Pancreas (tissue), 10 donors: Measurements from ENCODE around the gene MPDU1. TPM values are rescaled to one million over a fixed set of nuclear protein-coding genes. Genes with fewer than 3 reads are reported as not detected.

Experiments
- ATAC-seq, 4 donors: fragments of 200-7000 bp; cut with Tn5 transposase; one replicate each; pipeline versions ENCODE4 v1.8.0 to v1.9.1; 2020; ENCODE audit warnings: mild to moderate bottlenecking in 4 of 4, moderate library complexity in 4 of 4
- DNase-seq, 6 donors: peaks; one replicate each; pipeline ENCODE4 v3.0.0-alpha.2; 2020
- FAIRE-seq: peaks from 2 replicates; lab custom pipeline; 2012; peaks lifted over from hg19 to GRCh38; lab: Jason Lieb, UNC
- H3K27ac ChIP-seq, 4 donors: fragments of 200-600 bp; sonication (generic); 1 replicate in 3 of 4; 2 replicates in 1 of 4; pipeline versions ENCODE4 v1.5.0 to v1.8.0; 2020
- H3K27me3 ChIP-seq, 4 donors: fragments of 200-600 bp; one replicate each; pipeline ENCODE4 v1.8.0; 2021
- H3K36me3 ChIP-seq, 3 donors: fragments of 200-600 bp; sonication (generic) in 1 of 3; one replicate each; pipeline versions ENCODE4 v1.5.0 to v1.8.0; 2020 to 2021
- H3K4me1 ChIP-seq, 3 donors: fragments of 200-600 bp; one replicate each; pipeline ENCODE4 v1.8.0; 2021
- H3K4me3 ChIP-seq, 4 donors: fragments of 200-600 bp; sonication (generic) in 2 of 4; one replicate each; pipeline versions ENCODE4 v1.5.0 to v1.8.0; 2020 to 2021
- H3K9me3 ChIP-seq, 4 donors: fragments of 200-600 bp; one replicate each; pipeline ENCODE4 v1.8.0; 2021
- WGBS, 2 donors: extraction: QIAGEN DNeasy Blood & Tissue Kit; methylation state at CpG; one replicate each; pipeline ENCODE4 v1.1.7; 2013; 5-methylcytosine and 5-hydroxymethylcytosine counted together
- intact Hi-C, 3 donors: fragments of 100-400 bp; cut with DNase I; formaldehyde crosslinking; loops; one replicate each; pipeline versions ENCODE4 v1.11.1 to v1.14.2; 2022
- polyA plus RNA-seq, 2 donors: library from polyadenylated mRNA; stranded (reverse); fragments of 200-250 nt; gene quantifications; one replicate each; pipeline ENCODE4 v1.2.3, GENCODE V29; 2013
- total RNA-seq, 6 donors: library from RNA; stranded (reverse); fragmentation: NEBNext Ultra II Directional in 4 of 6; extraction: Animal tissue kit (Norgen Biotek cat#: 25700) in 4 of 6; gene quantifications; one replicate each; pipeline versions ENCODE4 v1.2.1 to v1.2.4, GENCODE V29; 2021 to 2023
- TF ChIP-seq, protein P1 (sequence below), 4 donors: fragments of 200-600 bp; sonication (generic) in 3 of 4; IDR thresholded peaks; one replicate each; pipeline versions ENCODE4 v1.5.0 to v1.8.0; 2021; ENCODE audit warnings: antibody characterized with exemption in 4 of 4
- donor health status: healthy with polysubstance abuse.
- donor health status: DM: no; HTN: no; CAD: no; lungs with moderate emphysema.
- donor health status: DM: no; HTN: no; CAD: no.
- donor health status: control.
- donor health status: control.
- donor health status: Bipolar disorder and iron deficiency.
- donor health status: DM: yes; HTN: yes; CAD: no.
- donor health status: DM: no; HTN: no; CAD: no.
- donor health status: DM: no; HTN: no; CAD: no.
- donor health status: DM: yes; HTN: yes; CAD: no.

The MPDU1 gene
- total and polyA plus RNA-seq, 8 donors = 12.3 to 48.2 (median 20.7) TPM

DNA sequence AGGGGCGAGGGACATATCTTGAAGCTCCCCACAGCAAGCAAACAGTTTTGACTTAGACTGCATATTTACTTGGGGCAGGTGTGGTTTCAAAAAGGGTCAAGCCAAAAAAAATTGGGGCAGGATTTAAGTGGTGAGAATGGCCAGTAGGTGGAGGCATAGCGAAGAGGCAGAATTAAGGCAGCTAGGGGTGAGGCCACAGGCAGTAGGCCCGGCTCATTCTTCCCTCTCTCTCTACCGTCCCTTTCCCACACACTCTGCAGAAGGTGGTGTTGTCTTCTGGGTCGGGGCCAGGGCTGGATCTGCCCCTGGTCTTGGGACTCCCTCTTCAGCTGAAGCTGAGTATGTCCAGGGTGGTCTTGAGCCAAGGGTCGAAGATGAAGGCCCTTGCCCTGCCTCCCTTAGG lies 48.8 kb downstream of the MPDU1 start:
- no peak for FAIRE-seq
- DNase-seq = peak in 2 of 6 donors; percentile 45 to 46
- H3K36me3 ChIP-seq = no peaks in the 10 kb centered on the region
- H3K9me3 ChIP-seq = no peaks in the 10 kb centered on the region
- no peaks in the 10 kb centered on the region for H3K27me3 ChIP-seq
- H3K4me1 ChIP-seq = peaks cover 0 to 7% (median 0%) of the 10 kb centered on the region in 3 donors
- H3K27ac ChIP-seq = no peak overlapping the region
- intact Hi-C loops = no loop called here
- ATAC-seq = peak in 3 of 4 donors; percentile 31 to 51 (median 33)
- 45 to 49% methylated on average over 6 of the region's 6 CpGs for WGBS, 2 donors
- no peak overlapping the region for H3K4me3 ChIP-seq
- TF ChIP-seq, protein P1, sequence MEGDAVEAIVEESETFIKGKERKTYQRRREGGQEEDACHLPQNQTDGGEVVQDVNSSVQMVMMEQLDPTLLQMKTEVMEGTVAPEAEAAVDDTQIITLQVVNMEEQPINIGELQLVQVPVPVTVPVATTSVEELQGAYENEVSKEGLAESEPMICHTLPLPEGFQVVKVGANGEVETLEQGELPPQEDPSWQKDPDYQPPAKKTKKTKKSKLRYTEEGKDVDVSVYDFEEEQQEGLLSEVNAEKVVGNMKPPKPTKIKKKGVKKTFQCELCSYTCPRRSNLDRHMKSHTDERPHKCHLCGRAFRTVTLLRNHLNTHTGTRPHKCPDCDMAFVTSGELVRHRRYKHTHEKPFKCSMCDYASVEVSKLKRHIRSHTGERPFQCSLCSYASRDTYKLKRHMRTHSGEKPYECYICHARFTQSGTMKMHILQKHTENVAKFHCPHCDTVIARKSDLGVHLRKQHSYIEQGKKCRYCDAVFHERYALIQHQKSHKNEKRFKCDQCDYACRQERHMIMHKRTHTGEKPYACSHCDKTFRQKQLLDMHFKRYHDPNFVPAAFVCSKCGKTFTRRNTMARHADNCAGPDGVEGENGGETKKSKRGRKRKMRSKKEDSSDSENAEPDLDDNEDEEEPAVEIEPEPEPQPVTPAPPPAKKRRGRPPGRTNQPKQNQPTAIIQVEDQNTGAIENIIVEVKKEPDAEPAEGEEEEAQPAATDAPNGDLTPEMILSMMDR (IDR thresholded peaks at IDR 0.05) = peak in 2 of 4 donors; percentile 11 to 12

DNA sequence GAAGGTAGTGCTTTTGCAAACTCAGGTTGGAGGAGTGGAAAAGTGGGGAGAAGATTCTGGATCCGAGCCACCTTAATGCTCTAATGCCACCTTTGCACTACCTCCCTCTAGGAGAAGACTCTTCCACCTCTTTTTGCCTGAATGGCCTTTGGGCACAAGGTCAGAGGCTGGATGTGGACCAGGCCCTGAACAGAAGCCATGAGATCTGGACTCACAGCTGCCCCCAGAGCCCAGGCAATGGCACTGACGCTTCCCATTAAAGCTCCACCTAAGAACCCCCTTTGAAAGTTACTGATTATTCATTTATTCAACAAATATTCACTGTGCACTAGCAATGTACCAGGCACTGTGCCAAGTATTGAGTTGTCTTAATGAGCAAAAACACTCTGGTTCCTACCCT lies 49.4 kb downstream of the MPDU1 start:
- WGBS, 2 donors = 59 to 62% methylated on average over 2 of the region's 2 CpGs
- FAIRE-seq (no peak), ATAC-seq (peak in 2 of 4 donors; percentile 18 to 21), DNase-seq (no peak)
- TF ChIP-seq, protein P1 (IDR thresholded peaks at IDR 0.05) = no peak
- intact Hi-C loops = no loop called here
- peaks cover 0 to 4% (median 0%) of the 10 kb centered on the region in 3 donors for H3K4me1 ChIP-seq
- no peaks in the 10 kb centered on the region for H3K27me3 ChIP-seq
- H3K36me3 ChIP-seq = no peaks in the 10 kb centered on the region
- H3K27ac ChIP-seq = no peak overlapping the region
- no peak overlapping the region for H3K4me3 ChIP-seq
- H3K9me3 ChIP-seq = no peaks in the 10 kb centered on the region

DNA sequence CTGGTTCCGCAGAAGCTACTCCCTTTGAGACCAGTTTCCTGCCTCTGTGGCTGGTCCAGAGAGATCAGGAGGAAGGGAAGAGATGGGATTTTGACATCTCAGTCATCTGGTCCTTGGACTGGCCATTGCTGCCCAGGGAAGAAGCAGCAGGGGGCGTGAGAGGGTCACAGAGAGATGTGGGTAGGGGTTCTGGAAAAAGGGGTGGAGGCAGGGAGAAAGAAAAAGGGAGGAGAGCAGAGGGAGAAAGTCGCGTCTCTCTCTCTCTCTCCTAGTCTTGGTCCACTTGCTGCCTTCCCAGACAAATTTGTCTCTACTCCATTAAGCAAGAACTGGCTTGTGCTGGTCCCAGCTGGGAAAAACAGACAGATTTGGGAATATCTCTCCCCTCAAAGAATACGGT lies 50.7 kb downstream of the MPDU1 start:
- DNase-seq = no peak

DNA sequence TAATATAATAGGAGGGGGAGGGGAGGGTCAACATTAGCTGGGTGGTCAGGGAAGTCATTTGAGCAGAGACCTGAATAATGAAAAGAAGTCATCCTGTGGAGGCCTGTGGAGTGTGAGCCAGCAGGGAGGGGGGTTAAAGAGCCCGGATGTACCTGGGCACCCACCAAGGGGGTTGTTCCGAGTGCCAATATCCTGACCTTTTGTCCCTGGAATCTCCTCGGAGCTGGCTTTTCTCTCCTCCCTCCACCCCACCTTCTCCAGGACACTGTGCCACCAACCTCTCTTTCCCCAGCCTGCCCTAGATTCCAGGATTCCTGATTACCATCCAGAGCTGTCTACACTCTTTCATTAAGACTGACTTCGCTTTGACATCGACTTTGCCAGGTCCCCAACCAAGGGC lies 52.5 kb downstream of the MPDU1 start:
- H3K27me3 ChIP-seq = no peaks in the 10 kb centered on the region
- H3K27ac ChIP-seq = no peak overlapping the region
- FAIRE-seq (no peak), DNase-seq (no peak), ATAC-seq (no peak)
- intact Hi-C loops = no loop called here
- WGBS, 2 donors = 57 to 59% methylated on average over 5 of the region's 5 CpGs
- TF ChIP-seq, protein P1 (IDR thresholded peaks at IDR 0.05) = no peak
- H3K4me1 ChIP-seq = peaks cover 0 to 3% (median 0%) of the 10 kb centered on the region in 3 donors
- H3K36me3 ChIP-seq = no peaks in the 10 kb centered on the region
- H3K4me3 ChIP-seq = no peak overlapping the region
- H3K9me3 ChIP-seq = no peaks in the 10 kb centered on the region

More for the DNA sequence above, 50.7 kb downstream of the MPDU1 start:
- peaks cover 0 to 3% (median 0%) of the 10 kb centered on the region in 3 donors for H3K4me1 ChIP-seq
- no peaks in the 10 kb centered on the region for H3K9me3 ChIP-seq
- no peak overlapping the region for H3K4me3 ChIP-seq
- H3K36me3 ChIP-seq = no peaks in the 10 kb centered on the region
- no peak overlapping the region for H3K27ac ChIP-seq
- WGBS, 2 donors = 28 to 32% methylated on average over 5 of the region's 5 CpGs
- intact Hi-C loops = no loop called here
- FAIRE-seq (no peak), ATAC-seq (peak in 1 of 4 donors; percentile 26)
- TF ChIP-seq, protein P1 (IDR thresholded peaks at IDR 0.05) = no peak
- no peaks in the 10 kb centered on the region for H3K27me3 ChIP-seq

Other genes with a start within 250 kb of the MPDU1 start
- 1 to 10 TPM; 1.6 to 5.6 (median 3.0) TPM for gene ACAP1, start 247.3 kb upstream of the MPDU1 start, total RNA-seq
- gene ACAP1, start 247.3 kb upstream of the MPDU1 start, polyA plus RNA-seq = 1 to 10 TPM; 2.9 to 4.4 TPM
- 1 to 10 TPM; 3.4 to 6.6 (median 4.3) TPM for gene KCTD11, start 231.7 kb upstream of the MPDU1 start, total RNA-seq
- gene KCTD11, start 231.7 kb upstream of the MPDU1 start, polyA plus RNA-seq = 1 to 10 TPM; 7.2 TPM
- not detected for gene TMEM95, start 228.7 kb upstream of the MPDU1 start, total RNA-seq
- not detected for gene TMEM95, start 228.7 kb upstream of the MPDU1 start, polyA plus RNA-seq
- gene TNK1, start 202.8 kb upstream of the MPDU1 start, total RNA-seq = 1 to 10 TPM; 4.9 to 9.0 (median 5.7) TPM
- gene TNK1, start 202.8 kb upstream of the MPDU1 start, polyA plus RNA-seq = 10 to 100 TPM; 10.8 to 13.8 TPM
- 10 to 100 TPM in 2 of 6 donors, 1 to 10 TPM in 4; 6.5 to 15.6 (median 9.0) TPM for gene PLSCR3, start 189.3 kb upstream of the MPDU1 start, total RNA-seq
- 10 to 100 TPM; 14.0 to 20.1 TPM for gene PLSCR3, start 189.3 kb upstream of the MPDU1 start, polyA plus RNA-seq
- 10 to 100 TPM; 32.8 to 53.5 (median 43.1) TPM for gene TMEM256, start 179.8 kb upstream of the MPDU1 start, total RNA-seq
- gene TMEM256, start 179.8 kb upstream of the MPDU1 start, polyA plus RNA-seq = 100 to 1,000 TPM in 1 of 2 donors, 10 to 100 TPM in 1; 88.3 to 119 TPM
- gene NLGN2, start 176.0 kb upstream of the MPDU1 start, total RNA-seq = 1 to 10 TPM; 2.9 to 8.4 (median 4.5) TPM
- gene NLGN2, start 176.0 kb upstream of the MPDU1 start, polyA plus RNA-seq = 10 to 100 TPM in 1 of 2 donors, 1 to 10 TPM in 1; 7.4 to 13.7 TPM
- not detected for gene SPEM1, start 163.5 kb upstream of the MPDU1 start, total RNA-seq
- not detected for gene SPEM1, start 163.5 kb upstream of the MPDU1 start, polyA plus RNA-seq
- not detected for gene SPEM2, start 158.2 kb upstream of the MPDU1 start, total RNA-seq
- gene SPEM2, start 158.2 kb upstream of the MPDU1 start, polyA plus RNA-seq = not detected
- not detected for gene SPEM3, start 155.0 kb upstream of the MPDU1 start, total RNA-seq
- not detected for gene SPEM3, start 155.0 kb upstream of the MPDU1 start, polyA plus RNA-seq
- gene TMEM102, start 148.4 kb upstream of the MPDU1 start, total RNA-seq = 1 to 10 TPM; 2.4 to 7.8 (median 3.6) TPM
- 1 to 10 TPM; 2.2 to 2.9 TPM for gene TMEM102, start 148.4 kb upstream of the MPDU1 start, polyA plus RNA-seq
- gene FGF11, start 144.3 kb upstream of the MPDU1 start, total RNA-seq = 1 to 10 TPM in 1 of 6 donors, under 1 TPM in 5; 0.09 to 1.1 (median 0.31) TPM
- gene FGF11, start 144.3 kb upstream of the MPDU1 start, polyA plus RNA-seq = under 1 TPM; 0.61 to 0.65 TPM
- 10 to 100 TPM in 2 of 6 donors, 1 to 10 TPM in 4; 7.5 to 15.0 (median 8.7) TPM for gene CHRNB1, start 138.8 kb upstream of the MPDU1 start, total RNA-seq
- gene CHRNB1, start 138.8 kb upstream of the MPDU1 start, polyA plus RNA-seq = 10 to 100 TPM in 1 of 2 donors, 1 to 10 TPM in 1; 9.7 to 11.1 TPM
- 10 to 100 TPM; 20.3 to 30.2 (median 22.2) TPM for gene ZBTB4, start 104.2 kb upstream of the MPDU1 start, total RNA-seq
- gene ZBTB4, start 104.2 kb upstream of the MPDU1 start, polyA plus RNA-seq = 10 to 100 TPM; 17.3 to 19.2 TPM
- not detected for gene SLC35G6, start 102.4 kb upstream of the MPDU1 start, total RNA-seq
- under 1 TPM in 1 of 2 donors, not detected in 1; 0.08 TPM for gene SLC35G6, start 102.4 kb upstream of the MPDU1 start, polyA plus RNA-seq
- 10 to 100 TPM; 45.7 to 62.6 (median 53.8) TPM for gene POLR2A, start 99.5 kb upstream of the MPDU1 start, total RNA-seq
- gene POLR2A, start 99.5 kb upstream of the MPDU1 start, polyA plus RNA-seq = 10 to 100 TPM; 24.5 to 83.6 TPM
- gene TNFSF12, start 34.8 kb upstream of the MPDU1 start, total RNA-seq = 10 to 100 TPM; 11.0 to 21.2 (median 12.7) TPM
- gene TNFSF12, start 34.8 kb upstream of the MPDU1 start, polyA plus RNA-seq = 10 to 100 TPM; 24.2 to 27.7 TPM
- gene TNFSF13, start 25.1 kb upstream of the MPDU1 start, total RNA-seq = 10 to 100 TPM; 10.5 to 31.2 (median 15.4) TPM
- gene TNFSF13, start 25.1 kb upstream of the MPDU1 start, polyA plus RNA-seq = 10 to 100 TPM; 16.9 to 17.8 TPM
- 10 to 100 TPM; 14.7 to 24.1 (median 15.7) TPM for gene SENP3, start 21.9 kb upstream of the MPDU1 start, total RNA-seq
- 10 to 100 TPM; 25.5 to 33.1 TPM for gene SENP3, start 21.9 kb upstream of the MPDU1 start, polyA plus RNA-seq
- gene CD68, start 4.2 kb upstream of the MPDU1 start, total RNA-seq = 10 to 100 TPM in 3 of 6 donors, 1 to 10 TPM in 3; 3.7 to 60.0 (median 11.1) TPM
- 1 to 10 TPM; 1.8 to 9.7 TPM for gene CD68, start 4.2 kb upstream of the MPDU1 start, polyA plus RNA-seq
- under 1 TPM in 3 of 6 donors, not detected in 3; 0.18 to 0.35 (median 0.25) TPM for gene SOX15, start 6.2 kb downstream of the MPDU1 start, total RNA-seq
- gene SOX15, start 6.2 kb downstream of the MPDU1 start, polyA plus RNA-seq = 1 to 10 TPM in 1 of 2 donors, under 1 TPM in 1; 0.53 to 1.0 TPM
- gene FXR2, start 31.0 kb downstream of the MPDU1 start, total RNA-seq = 10 to 100 TPM in 4 of 6 donors, 1 to 10 TPM in 2; 7.8 to 16.6 (median 12.3) TPM
- gene FXR2, start 31.0 kb downstream of the MPDU1 start, polyA plus RNA-seq = 10 to 100 TPM; 19.8 to 25.6 TPM
- 10 to 100 TPM; 43.8 to 82.8 (median 66.6) TPM for gene SAT2, start 44.0 kb downstream of the MPDU1 start, total RNA-seq
- 100 to 1,000 TPM; 250 to 348 TPM for gene SAT2, start 44.0 kb downstream of the MPDU1 start, polyA plus RNA-seq
- under 1 TPM in 3 of 6 donors, not detected in 3; 0.16 to 0.72 (median 0.17) TPM for gene SHBG, start 46.3 kb downstream of the MPDU1 start, total RNA-seq
- gene SHBG, start 46.3 kb downstream of the MPDU1 start, polyA plus RNA-seq = under 1 TPM; 0.23 to 0.82 TPM
- gene ATP1B2, start 67.1 kb downstream of the MPDU1 start, total RNA-seq = 1 to 10 TPM in 5 of 6 donors, under 1 TPM in 1; 0.79 to 1.9 (median 1.2) TPM
- 1 to 10 TPM; 1.3 to 6.7 TPM for gene ATP1B2, start 67.1 kb downstream of the MPDU1 start, polyA plus RNA-seq
- gene TP53, start 103.6 kb downstream of the MPDU1 start, total RNA-seq = 10 to 100 TPM; 14.6 to 35.9 (median 28.5) TPM
- gene TP53, start 103.6 kb downstream of the MPDU1 start, polyA plus RNA-seq = 10 to 100 TPM in 1 of 2 donors, 1 to 10 TPM in 1; 8.3 to 10.8 TPM
- 1 to 10 TPM; 2.0 to 5.0 (median 3.8) TPM for gene WRAP53, start 104.6 kb downstream of the MPDU1 start, total RNA-seq
- 10 to 100 TPM in 1 of 2 donors, 1 to 10 TPM in 1; 9.1 to 13.5 TPM for gene WRAP53, start 104.6 kb downstream of the MPDU1 start, polyA plus RNA-seq
- gene EFNB3, start 121.3 kb downstream of the MPDU1 start, total RNA-seq = 1 to 10 TPM in 3 of 6 donors, under 1 TPM in 3; 0.37 to 1.3 (median 0.85) TPM
- 1 to 10 TPM in 1 of 2 donors, under 1 TPM in 1; 0.84 to 5.4 TPM for gene EFNB3, start 121.3 kb downstream of the MPDU1 start, polyA plus RNA-seq
- gene DNAH2, start 133.9 kb downstream of the MPDU1 start, total RNA-seq = under 1 TPM; 0.09 to 0.52 (median 0.19) TPM
- under 1 TPM; 0.38 TPM for gene DNAH2, start 133.9 kb downstream of the MPDU1 start, polyA plus RNA-seq